WTC11 (cell line): ENCODE results near the gene VIPR2.

Experiments used
- ATF2 ChIP-seq: sonication (generic); formaldehyde crosslinking; IDR thresholded peaks from 2 replicates; pipeline ENCODE4 v1.8.1; 2022; ENCODE audit warnings: low read depth, missing genetic modification reagents, borderline replicate concordance
- CREB1 ChIP-seq: sonication (generic); formaldehyde crosslinking; IDR thresholded peaks from 2 replicates; pipeline ENCODE4 v1.8.0; 2023; ENCODE audit warnings: mild to moderate bottlenecking, missing genetic modification reagents
- CREM ChIP-seq: sonication (generic); formaldehyde crosslinking; IDR thresholded peaks from 2 replicates; pipeline ENCODE4 v1.8.1; 2022; ENCODE audit warnings: mild to moderate bottlenecking, missing genetic modification reagents, moderate library complexity
- CTCF ChIP-seq: fragments of 200-600 bp; IDR thresholded peaks from 2 replicates; pipeline ENCODE4 v1.8.0; 2022; ENCODE audit warnings: antibody characterized with exemption
- ESRRA ChIP-seq: sonication (generic); formaldehyde crosslinking; IDR thresholded peaks from 2 replicates; pipeline ENCODE4 v1.8.1; 2022; ENCODE audit warnings: mild to moderate bottlenecking, missing genetic modification reagents, borderline replicate concordance
- FOXJ3 ChIP-seq: sonication (generic); formaldehyde crosslinking; IDR thresholded peaks from 2 replicates; pipeline ENCODE4 v1.9.0; 2021; ENCODE audit warnings: missing genetic modification reagents, mild to moderate bottlenecking, borderline replicate concordance
- FOXK1 ChIP-seq: sonication (generic); formaldehyde crosslinking; IDR thresholded peaks from 2 replicates; pipeline ENCODE4 v1.8.0; 2022; ENCODE audit warnings: mild to moderate bottlenecking, moderate library complexity, missing genetic modification reagents
- MAX ChIP-seq: sonication (generic); formaldehyde crosslinking; IDR thresholded peaks from 2 replicates; pipeline ENCODE4 v1.8.0; 2022; ENCODE audit warnings: mild to moderate bottlenecking, missing genetic modification reagents
- MYBL2 ChIP-seq: sonication (generic); formaldehyde crosslinking; IDR thresholded peaks from 2 replicates; pipeline ENCODE4 v1.8.1; 2023; ENCODE audit warnings: mild to moderate bottlenecking, moderate library complexity, missing genetic modification reagents
- PREB ChIP-seq: sonication (generic); formaldehyde crosslinking; IDR thresholded peaks from 2 replicates; pipeline ENCODE4 v1.8.1; 2022; ENCODE audit warnings: mild to moderate bottlenecking, missing genetic modification reagents, moderate library complexity, borderline replicate concordance
- SP1 ChIP-seq: sonication (generic); formaldehyde crosslinking; conservative IDR thresholded peaks from 2 replicates; pipeline ENCODE4 v1.8.1; 2022; ENCODE audit warnings: missing genetic modification reagents
- ZNF281 ChIP-seq: sonication (generic); formaldehyde crosslinking; IDR thresholded peaks from 2 replicates; pipeline ENCODE4 v1.8.0; 2023; ENCODE audit warnings: mild to moderate bottlenecking, missing genetic modification reagents
- ZSCAN18 ChIP-seq: fragments of 250-450 bp; sonication (Bioruptor Pico); IDR thresholded peaks from 2 replicates; pipeline ENCODE4 v2.1.2; 2022; ENCODE audit warnings: mild to moderate bottlenecking, moderate library complexity

- no peak for TF ChIP-seq ATF2
- TF ChIP-seq CTCF = no peak
- TF ChIP-seq FOXJ3 (CRISPR knock-in tag) = no peak
- no peak for TF ChIP-seq MAX (CRISPR knock-in tag)
- no peak for TF ChIP-seq ZNF281
- no peak for TF ChIP-seq ESRRA (CRISPR knock-in tag)
- TF ChIP-seq ZSCAN18 (CRISPR knock-in tag) = no peak
- TF ChIP-seq FOXK1 (CRISPR knock-in tag) = no peak
- no peak for TF ChIP-seq MYBL2 (CRISPR knock-in tag)
- TF ChIP-seq SP1 (CRISPR knock-in tag) = no peak
- no peak for TF ChIP-seq CREM (CRISPR knock-in tag)
- no peak for TF ChIP-seq PREB (CRISPR knock-in tag)
- TF ChIP-seq CREB1 (CRISPR knock-in tag) = no peak
Measured at GRCh38 chr7:159116581-159117339, 27.9 kb downstream of the VIPR2 start.
